T-helper 22 cell (primary cell): ENCODE data around the gene DNM3.

Experiments
- DNase-seq: peaks from one replicate; pipeline ENCODE4 v3.0.0-alpha.2; 2020; ENCODE audit warnings: low read depth

The DNM3 gene

GRCh38 chr1:172395576-172395975, 554.3 kb downstream of the DNM3 start:
- no peak for DNase-seq

GRCh38 chr1:172397221-172397620, 555.9 kb downstream of the DNM3 start:
- DNase-seq, result no peak

- no peak for DNase-seq
Observed at GRCh38 chr1:172397633-172398032, 556.3 kb downstream of the DNM3 start.

GRCh38 chr1:172398193-172398592, 556.9 kb downstream of the DNM3 start:
- DNase-seq, result no peak

- no peak for DNase-seq
Observed at GRCh38 chr1:172398970-172399755, 557.9 kb downstream of the DNM3 start.

GRCh38 chr1:172399756-172400721, 558.7 kb downstream of the DNM3 start:
- DNase-seq, result no peak

- no peak for DNase-seq
Observed at GRCh38 chr1:172400722-172401105, 559.4 kb downstream of the DNM3 start.

GRCh38 chr1:172401477-172401876, 560.2 kb downstream of the DNM3 start:
- DNase-seq, result no peak

GRCh38 chr1:172401892-172402291, 560.6 kb downstream of the DNM3 start:
- no peak for DNase-seq

GRCh38 chr1:172402878-172403569, 561.7 kb downstream of the DNM3 start:
- no peak for DNase-seq

- DNase-seq, result no peak
Observed at GRCh38 chr1:172404121-172404520, 562.8 kb downstream of the DNM3 start.

- no peak for DNase-seq
Observed at GRCh38 chr1:172405912-172406311, 564.6 kb downstream of the DNM3 start.

GRCh38 chr1:172406968-172407367, 565.7 kb downstream of the DNM3 start:
- no peak for DNase-seq

- DNase-seq, result no peak
Observed at GRCh38 chr1:172408958-172409357, 567.7 kb downstream of the DNM3 start.

- no peak for DNase-seq
Observed at GRCh38 chr1:172410027-172410426, 568.7 kb downstream of the DNM3 start.

- DNase-seq, result no peak
Observed at GRCh38 chr1:172411791-172412338, 570.6 kb downstream of the DNM3 start.

GRCh38 chr1:172414331-172414730, 573.0 kb downstream of the DNM3 start:
- DNase-seq, result no peak

- DNase-seq, result no peak
Observed at GRCh38 chr1:172416496-172417035, 575.3 kb downstream of the DNM3 start.

GRCh38 chr1:172417557-172417956, 576.3 kb downstream of the DNM3 start:
- no peak for DNase-seq

- no peak for DNase-seq
Observed at GRCh38 chr1:172420385-172420784, 579.1 kb downstream of the DNM3 start, which contains the start of gene C1orf105. TSS of gene C1orf105 (plus strand) at chr1:172420685. CDS start at chr1:172420886, 201 bp downstream.

GRCh38 chr1:172421974-172422604, 580.8 kb downstream of the DNM3 start:
- DNase-seq, result no peak
